Epithelial cell of esophagus (primary cell): Measurements from ENCODE around the gene DOK7.

Experiments used
- DNase-seq: peaks from one replicate; pipeline ENCODE4 v3.0.0; 2010; ENCODE audit warnings: low read depth
- H3K4me3 ChIP-seq: 2 replicates; pipeline ENCODE4 v1.5.1; 2011; ENCODE audit warnings: mild to moderate bottlenecking, low read length, control low read depth
- TF ChIP-seq, protein P1 (sequence below): IDR thresholded peaks from 2 replicates; pipeline ENCODE4 v1.5.1; 2011; ENCODE audit warnings: low read depth, mild to moderate bottlenecking, low read length, control low read depth, inconsistent platforms; ENCODE audit not compliant: insufficient read depth; ENCODE audit errors: missing control alignments

DOK7 gene

DNA sequence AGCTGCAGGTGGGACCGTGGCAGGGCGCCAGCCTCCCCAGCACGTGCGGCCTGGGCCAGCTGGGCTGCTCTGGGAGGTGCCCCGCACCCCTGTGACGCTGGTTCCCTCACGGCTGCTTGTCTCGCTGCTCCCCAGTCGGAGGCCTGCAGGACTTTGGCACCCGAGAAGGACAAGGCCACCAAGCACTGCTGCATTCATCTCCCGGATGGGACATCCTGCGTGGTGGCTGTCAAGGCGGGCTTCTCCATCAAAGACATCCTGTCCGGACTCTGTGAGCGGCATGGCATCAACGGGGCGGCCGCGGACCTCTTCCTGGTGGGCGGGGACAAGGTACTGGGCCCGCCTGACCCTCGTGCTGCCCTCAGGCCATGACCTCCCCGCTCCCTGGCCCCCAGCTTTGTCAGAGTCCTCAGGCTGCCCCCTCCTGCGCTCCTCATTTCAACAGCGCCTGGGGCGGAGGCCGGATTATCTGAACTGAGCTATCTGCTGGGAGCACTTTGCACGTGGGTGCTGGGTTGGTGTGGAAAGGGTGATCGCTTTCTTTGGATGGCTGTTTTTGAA is 40.8 kb upstream of the DOK7 start:
- H3K4me3 ChIP-seq = no peak overlapping the region
- TF ChIP-seq, protein P1, sequence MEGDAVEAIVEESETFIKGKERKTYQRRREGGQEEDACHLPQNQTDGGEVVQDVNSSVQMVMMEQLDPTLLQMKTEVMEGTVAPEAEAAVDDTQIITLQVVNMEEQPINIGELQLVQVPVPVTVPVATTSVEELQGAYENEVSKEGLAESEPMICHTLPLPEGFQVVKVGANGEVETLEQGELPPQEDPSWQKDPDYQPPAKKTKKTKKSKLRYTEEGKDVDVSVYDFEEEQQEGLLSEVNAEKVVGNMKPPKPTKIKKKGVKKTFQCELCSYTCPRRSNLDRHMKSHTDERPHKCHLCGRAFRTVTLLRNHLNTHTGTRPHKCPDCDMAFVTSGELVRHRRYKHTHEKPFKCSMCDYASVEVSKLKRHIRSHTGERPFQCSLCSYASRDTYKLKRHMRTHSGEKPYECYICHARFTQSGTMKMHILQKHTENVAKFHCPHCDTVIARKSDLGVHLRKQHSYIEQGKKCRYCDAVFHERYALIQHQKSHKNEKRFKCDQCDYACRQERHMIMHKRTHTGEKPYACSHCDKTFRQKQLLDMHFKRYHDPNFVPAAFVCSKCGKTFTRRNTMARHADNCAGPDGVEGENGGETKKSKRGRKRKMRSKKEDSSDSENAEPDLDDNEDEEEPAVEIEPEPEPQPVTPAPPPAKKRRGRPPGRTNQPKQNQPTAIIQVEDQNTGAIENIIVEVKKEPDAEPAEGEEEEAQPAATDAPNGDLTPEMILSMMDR = no peak
- DNase-seq = no peak

DNA sequence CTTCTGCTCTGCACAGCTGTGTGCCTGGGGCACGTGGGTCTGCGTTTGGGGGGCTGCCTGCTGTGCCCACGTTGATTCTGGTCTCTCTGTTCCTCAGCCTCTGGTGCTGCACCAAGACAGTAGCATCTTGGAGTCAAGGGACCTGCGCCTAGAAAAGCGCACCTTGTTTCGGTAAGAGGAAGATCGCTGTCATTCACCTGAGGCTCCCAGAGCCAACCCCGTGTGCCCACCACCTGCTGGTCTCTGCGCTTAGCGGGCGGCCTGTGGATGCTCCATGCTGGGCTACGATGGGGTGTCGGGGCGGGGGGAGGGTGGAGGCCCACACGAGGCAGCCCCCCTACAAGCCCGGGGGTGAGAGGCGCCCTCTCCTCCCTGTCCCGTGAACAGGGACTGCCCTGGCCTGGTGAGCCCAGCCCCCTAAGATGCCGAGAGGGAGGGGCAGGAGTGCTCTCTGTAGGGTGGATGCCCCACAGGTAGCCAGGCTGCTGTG is 40.3 kb upstream of the DOK7 start:
- TF ChIP-seq, protein P1 = no peak
- no peak overlapping the region for H3K4me3 ChIP-seq
- no peak for DNase-seq

DNA sequence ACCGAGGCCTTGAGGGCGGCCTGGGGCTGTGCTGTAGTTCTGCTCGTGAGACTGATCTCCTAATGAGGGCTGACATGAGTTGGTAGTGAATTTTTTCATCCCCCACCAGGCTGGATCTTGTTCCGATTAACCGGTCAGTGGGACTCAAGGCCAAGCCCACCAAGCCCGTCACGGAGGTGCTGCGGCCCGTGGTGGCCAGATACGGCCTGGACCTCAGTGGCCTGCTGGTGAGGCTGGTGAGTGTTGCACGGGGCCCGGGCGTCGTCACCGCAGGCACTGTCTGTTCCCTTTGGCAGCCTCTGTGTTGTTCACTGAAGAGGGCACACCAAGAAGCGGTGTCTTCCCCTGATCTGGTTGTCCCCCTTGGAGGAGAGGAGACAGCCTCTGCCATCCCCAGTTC is 39.7 kb upstream of the DOK7 start:
- H3K4me3 ChIP-seq = no peak overlapping the region
- TF ChIP-seq, protein P1 = no peak
- DNase-seq = no peak

DNA sequence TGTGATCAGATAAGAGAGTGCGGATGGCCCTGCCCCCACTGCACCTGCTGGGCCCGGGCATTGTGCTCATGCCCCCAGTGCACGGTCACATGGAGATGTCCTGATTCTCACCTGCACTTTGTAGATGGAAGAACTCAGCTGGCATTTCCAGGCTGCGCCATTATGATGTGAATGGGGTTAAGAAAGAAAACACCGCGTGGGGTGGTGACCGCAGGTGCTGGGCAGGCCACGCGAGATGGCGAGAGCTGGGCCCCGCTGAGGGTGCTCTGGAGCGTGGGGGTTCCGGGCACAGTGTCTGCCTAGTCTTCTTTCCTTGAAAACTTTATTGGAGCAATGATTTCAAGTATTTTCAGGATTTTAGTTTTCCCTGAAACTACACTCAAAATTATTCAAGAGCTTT is 39.2 kb upstream of the DOK7 start:
- TF ChIP-seq, protein P1 = no peak
- no peak for DNase-seq
- H3K4me3 ChIP-seq = no peak overlapping the region

DNA sequence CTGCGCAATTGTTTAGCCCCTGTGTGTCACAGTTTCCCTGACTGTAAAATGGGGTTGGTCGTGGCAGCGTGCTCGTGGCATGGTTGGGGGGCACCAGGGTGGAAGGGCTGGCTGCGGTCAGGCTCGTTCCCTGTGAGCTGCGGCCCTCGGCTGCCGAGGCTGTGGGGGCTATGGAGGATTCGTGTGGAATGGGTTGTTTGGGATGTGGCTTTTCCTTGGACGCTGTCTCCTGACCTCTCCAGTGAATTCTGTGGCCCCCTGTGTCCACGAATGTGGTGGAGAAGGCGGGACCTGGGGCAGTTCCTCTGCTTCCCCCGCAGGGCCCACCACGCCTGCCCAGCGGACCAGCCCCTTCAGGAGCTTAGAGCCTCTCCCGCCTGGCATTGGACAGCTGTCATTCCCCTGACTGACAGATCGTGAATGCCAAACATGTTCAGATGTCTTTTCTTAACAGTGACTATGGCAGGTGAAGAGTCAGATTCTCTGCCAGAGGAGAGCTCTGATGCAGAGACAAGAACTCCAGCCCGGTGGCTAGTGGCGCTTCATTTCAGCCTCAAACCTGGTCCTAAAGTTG is 38.5 kb upstream of the DOK7 start:
- DNase-seq = no peak
- TF ChIP-seq, protein P1 = no peak
- H3K4me3 ChIP-seq = no peak overlapping the region

DNA sequence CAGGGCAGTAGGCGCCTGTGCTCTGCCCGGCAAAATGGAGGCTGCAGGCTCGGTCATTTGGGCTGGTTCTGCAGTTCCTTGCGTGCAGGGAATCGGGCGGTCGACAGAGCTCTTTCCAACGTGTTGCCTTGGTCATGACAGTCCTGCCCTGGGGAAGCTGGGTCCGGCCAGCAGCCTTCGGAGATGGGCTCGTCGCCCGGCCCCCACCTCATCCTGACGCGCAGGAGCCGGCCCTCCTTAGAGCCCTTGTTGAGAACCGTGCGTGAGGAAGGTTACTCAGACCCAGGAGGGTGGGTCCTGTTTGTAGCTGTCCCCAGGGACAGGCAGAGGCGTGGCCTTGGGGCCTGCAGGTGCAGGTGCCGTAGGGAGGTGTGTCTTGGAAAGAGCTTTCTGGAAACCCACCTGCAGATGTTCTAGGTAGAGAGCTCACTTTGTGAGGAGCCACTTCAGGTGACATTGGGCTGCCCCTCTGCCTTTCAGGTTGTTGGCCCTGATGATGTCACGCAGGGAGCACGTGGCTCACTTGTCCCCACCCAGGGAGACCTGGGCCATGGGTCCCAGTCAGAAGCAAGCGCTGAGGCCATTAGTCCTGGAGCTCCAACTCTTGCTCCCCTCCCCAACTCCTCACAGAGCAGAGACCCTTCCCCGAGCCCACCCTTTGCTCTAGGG is 36.5 kb upstream of the DOK7 start:
- no peak overlapping the region for H3K4me3 ChIP-seq
- DNase-seq = no peak
- TF ChIP-seq, protein P1 = no peak
